Coronary artery (tissue), 2 donors: ENCODE data around the gene CDK19.
"Not testable (repeated sequence)": the region's sequence is repeated elsewhere in the genome, so short reads cannot be mapped to it uniquely, and the experiment has no call there.

ENCODE experiments used
- DNase-seq: peaks from one replicate; pipeline ENCODE4 v3.0.0-alpha.2; 2017; ENCODE audit warnings: low spot score
- H3K27ac ChIP-seq, 2 donors: fragments of 200-600 bp; sonication (generic); one replicate each; pipeline ENCODE4 v1.5.1; 2016 to 2019
- H3K4me3 ChIP-seq: fragments of 200-600 bp; sonication (generic); 2 replicates; pipeline ENCODE4 v1.5.1; 2016; ENCODE audit warnings: mild to moderate bottlenecking, moderate library complexity
- TF ChIP-seq, protein P1 (sequence below): fragments of 200-600 bp; sonication (generic); IDR thresholded peaks from one replicate; pipeline ENCODE4 v1.5.1; 2019; ENCODE audit warnings: antibody characterized with exemption

Gene CDK19

DNA sequence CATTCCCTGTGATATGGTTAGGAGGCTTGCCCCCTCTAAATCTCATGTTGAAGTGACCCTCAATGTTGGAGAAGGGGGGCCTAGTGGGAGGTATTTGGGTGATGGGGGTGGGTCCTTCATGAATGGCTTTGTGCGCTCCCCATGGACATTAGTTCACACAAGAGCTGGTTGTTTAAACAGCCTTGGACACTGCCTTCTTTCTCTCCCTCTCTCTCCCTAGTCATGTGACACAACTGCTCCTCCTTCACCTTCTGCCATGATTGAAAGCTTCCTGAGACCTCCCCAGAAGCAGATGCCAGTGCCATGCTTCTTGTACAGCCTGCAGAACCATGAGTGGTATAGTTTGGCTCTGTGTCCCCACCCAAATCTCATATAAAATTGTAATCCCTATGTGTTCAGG is 221.6 kb downstream of the CDK19 start:
- TF ChIP-seq, protein P1, sequence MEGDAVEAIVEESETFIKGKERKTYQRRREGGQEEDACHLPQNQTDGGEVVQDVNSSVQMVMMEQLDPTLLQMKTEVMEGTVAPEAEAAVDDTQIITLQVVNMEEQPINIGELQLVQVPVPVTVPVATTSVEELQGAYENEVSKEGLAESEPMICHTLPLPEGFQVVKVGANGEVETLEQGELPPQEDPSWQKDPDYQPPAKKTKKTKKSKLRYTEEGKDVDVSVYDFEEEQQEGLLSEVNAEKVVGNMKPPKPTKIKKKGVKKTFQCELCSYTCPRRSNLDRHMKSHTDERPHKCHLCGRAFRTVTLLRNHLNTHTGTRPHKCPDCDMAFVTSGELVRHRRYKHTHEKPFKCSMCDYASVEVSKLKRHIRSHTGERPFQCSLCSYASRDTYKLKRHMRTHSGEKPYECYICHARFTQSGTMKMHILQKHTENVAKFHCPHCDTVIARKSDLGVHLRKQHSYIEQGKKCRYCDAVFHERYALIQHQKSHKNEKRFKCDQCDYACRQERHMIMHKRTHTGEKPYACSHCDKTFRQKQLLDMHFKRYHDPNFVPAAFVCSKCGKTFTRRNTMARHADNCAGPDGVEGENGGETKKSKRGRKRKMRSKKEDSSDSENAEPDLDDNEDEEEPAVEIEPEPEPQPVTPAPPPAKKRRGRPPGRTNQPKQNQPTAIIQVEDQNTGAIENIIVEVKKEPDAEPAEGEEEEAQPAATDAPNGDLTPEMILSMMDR: no peak
- no peak for DNase-seq
- no peak overlapping the region for H3K27ac ChIP-seq
- no peak overlapping the region for H3K4me3 ChIP-seq

DNA sequence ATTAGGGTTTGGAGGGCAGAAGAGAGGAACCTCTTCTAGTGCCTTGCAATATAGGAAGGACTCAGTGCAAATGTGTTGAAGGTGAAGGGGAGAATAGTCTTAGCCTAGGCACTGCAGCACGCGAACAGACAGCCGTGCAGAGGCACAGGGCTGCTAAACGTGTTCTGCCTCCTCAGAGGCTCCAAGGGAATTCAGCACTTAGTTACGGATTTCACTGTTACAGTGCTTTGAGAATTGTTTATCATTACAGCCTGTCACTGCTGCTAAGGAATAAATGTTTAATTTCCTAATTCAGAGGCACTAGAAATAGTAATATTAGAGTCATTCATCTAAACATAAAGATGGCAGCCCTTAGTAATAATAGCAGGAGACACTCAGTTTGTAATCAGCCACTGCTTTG is 222.5 kb downstream of the CDK19 start:
- no peak for DNase-seq

DNA sequence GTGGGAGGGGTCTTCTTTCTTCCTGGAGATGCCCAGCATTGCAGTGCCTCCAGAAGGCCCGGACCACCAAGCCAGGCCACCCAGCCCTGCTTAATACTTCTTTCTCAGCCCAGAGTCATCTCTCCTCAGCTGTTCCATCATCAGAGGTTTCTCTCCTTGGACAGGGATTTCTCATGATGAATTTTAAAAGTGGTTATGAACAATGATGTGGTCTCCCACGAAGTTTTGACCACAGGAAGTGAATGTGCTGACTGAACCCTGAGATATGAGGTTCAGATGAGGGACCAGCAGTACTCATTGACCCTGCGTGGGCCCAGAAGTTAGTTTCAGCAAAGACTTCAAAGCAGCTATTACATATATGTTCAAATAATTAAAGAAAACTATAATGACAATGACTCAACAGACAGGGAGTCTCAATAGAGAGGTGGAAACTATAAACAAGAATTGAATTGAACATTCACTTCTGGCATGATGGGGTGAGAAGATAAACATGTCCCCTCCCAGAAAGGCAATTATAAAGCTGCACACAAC is 224.4 kb downstream of the CDK19 start:
- TF ChIP-seq, protein P1: no peak
- no peak overlapping the region for H3K27ac ChIP-seq
- H3K4me3 ChIP-seq: no peak overlapping the region
- DNase-seq: no peak

More for the DNA sequence above, 222.5 kb downstream of the CDK19 start:
- no peak overlapping the region for H3K27ac ChIP-seq
- H3K4me3 ChIP-seq: no peak overlapping the region
- TF ChIP-seq, protein P1: no peak

DNA sequence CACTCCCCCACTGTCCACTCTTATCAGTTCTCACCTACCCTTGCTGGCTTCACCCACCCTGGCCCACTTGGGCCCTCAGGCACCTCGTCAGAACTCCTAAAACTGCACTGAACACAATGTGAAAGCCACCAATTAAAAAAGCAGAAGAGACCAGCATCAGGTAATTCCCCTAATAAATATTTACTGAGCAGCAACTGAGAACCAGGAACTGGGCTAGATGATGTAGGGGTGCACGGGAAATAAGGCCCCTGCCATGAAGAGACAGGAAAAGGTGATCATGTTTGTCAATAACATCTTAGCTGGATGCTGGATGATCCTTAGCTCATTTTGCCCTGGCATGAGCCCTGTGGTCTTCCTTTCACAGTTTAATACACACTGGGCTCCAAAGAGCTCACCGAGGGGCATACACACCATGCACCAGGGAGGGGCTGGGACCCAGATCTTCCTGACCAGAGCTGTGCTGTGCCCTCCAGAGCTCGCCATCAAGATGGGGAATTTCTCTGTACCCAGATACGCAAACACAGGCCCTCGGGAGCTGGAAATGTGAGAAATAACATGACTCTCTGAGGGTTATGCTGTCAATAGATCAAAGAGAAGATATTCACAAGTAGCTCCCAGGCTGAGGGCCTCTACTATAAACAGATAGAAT is 225.3 kb downstream of the CDK19 start:
- TF ChIP-seq, protein P1: no peak
- Histone ChIP-seq H3K27ac (no peak overlapping the region), H3K4me3 (no peak overlapping the region)
- DNase-seq: no peak

DNA sequence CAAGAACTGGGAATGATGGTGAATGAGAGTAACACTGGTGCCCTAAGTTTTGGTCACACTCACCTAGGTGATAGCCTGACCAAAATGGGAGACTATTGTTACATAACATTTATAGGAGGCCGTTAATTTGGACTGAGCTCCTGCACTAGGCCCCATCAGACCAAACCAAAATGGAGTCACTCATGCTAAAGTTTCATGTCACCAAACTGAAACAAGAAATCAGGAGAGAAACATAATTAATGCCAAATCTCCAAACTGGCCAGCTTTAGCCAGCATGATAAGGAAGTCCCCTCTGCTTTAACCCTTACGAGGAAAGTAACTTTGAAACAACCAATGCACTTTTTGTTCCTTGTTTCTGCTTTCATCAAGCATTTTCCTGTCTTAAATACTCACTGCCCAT is 227.9 kb downstream of the CDK19 start:
- no peak overlapping the region for H3K27ac ChIP-seq
- TF ChIP-seq, protein P1: no peak
- no peak for DNase-seq
- H3K4me3 ChIP-seq: no peak overlapping the region

DNA sequence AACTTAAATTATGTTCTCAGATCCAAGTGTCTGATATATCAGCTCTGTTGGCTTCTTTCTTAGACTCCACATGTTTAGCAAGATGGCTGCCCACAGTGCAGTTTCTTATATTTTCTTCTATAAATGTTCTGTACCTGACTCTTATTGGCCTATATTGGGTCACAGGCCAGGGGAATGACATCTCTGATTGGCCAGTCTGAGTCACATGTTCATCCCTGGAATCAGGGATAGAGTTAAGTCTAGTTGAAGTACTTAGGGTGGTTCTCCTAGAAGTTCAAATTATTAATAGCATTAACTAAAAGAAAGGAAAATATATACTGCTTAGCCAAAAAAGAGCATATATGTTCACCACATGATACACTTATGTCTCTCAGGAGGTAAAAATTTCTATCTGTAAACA is 233.6 kb downstream of the CDK19 start:
- no peak for DNase-seq
- no peak overlapping the region for H3K27ac ChIP-seq
- no peak overlapping the region for H3K4me3 ChIP-seq
- TF ChIP-seq, protein P1: no peak

DNA sequence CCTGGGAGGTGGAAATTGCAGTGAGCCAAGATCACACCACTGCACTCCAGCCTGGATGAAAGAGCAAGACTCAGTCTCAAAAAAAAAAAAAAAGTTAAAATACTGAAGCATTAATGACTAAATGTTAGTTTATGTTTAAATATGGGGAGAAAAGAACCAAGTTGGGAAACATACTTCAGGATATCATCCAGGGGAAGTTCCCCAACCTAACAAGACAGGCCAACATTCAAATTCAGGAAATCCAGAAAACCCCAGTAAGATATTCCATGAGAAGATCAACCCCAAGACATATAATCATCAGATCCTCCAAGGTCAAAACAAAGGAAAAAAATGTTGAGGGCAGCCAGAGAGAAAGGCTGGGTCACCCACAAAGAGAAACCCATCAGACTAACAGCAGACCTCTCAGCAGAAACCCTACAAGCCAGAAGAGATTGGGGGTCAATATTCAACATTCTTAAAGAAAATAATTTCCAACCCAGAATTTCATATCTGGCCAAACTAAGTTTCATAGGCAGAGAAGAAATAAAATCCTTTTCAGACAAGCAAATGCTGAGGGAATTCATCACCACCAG is 237.6 kb downstream of the CDK19 start:
- not testable (repeated sequence) for H3K4me3 ChIP-seq, H3K27ac ChIP-seq, DNase-seq
